Omental fat pad (tissue), 4 donors: Measurements from ENCODE around the gene SRP19. TPM values are rescaled to one million over a fixed set of nuclear protein-coding genes. Genes with fewer than 3 reads are reported as not detected.

Experiments used
- ATAC-seq: fragments of 150-250 bp; one replicate; pipeline ENCODE4 v1.9.1; 2016; ENCODE audit warnings: mild to moderate bottlenecking, moderate library complexity; ENCODE audit not compliant: low FRiP score
- DNase-seq: peaks from one replicate; pipeline ENCODE4 v3.0.0-alpha.2; 2019; ENCODE audit warnings: low spot score
- CTCF ChIP-seq, 3 donors: fragments of 450-650 bp; IDR thresholded peaks; one replicate each; pipeline ENCODE4 v1.5.1; 2016 to 2017; ENCODE audit warnings: antibody characterized with exemption in 3 of 3, mild to moderate bottlenecking in 3 of 3, moderate library complexity in 2 of 3
- total RNA-seq, 4 donors: library from RNA; depleted of rRNA; stranded (reverse); fragments of >200 nt; gene quantifications; one replicate each; pipeline ENCODE4 v1.1.0, GENCODE V29; 2016

Gene SRP19
- total RNA-seq, 4 donors from 2014 or later = 38.6 to 95.2 (median 63.8) TPM

- no peak for TF ChIP-seq CTCF (IDR thresholded peaks at IDR 0.05)
- no peak for ATAC-seq
Observed at GRCh38 chr5:112867411-112867810, 6.3 kb downstream of the SRP19 start.

GRCh38 chr5:112869948-112870347, 8.9 kb downstream of the SRP19 start:
- DNase-seq (no peak), ATAC-seq (no peak)
- no peak for TF ChIP-seq CTCF (IDR thresholded peaks at IDR 0.05)

More at GRCh38 chr5:112867411-112867810, 6.3 kb downstream of the SRP19 start:
- DNase-seq = no peak

- ATAC-seq (no peak), DNase-seq (no peak)
- TF ChIP-seq CTCF (IDR thresholded peaks at IDR 0.05) = no peak
Observed at GRCh38 chr5:112870966-112871365, 9.9 kb downstream of the SRP19 start.

- DNase-seq = no peak
- ATAC-seq = no peak
- no peak for TF ChIP-seq CTCF (IDR thresholded peaks at IDR 0.05)
Observed at GRCh38 chr5:112876362-112876761, 15.3 kb downstream of the SRP19 start.

- DNase-seq = no peak
- ATAC-seq = no peak
- TF ChIP-seq CTCF (IDR thresholded peaks at IDR 0.05) = no peak
Observed at GRCh38 chr5:112878101-112878500, 17.0 kb downstream of the SRP19 start.

- no peak for ATAC-seq
- no peak for DNase-seq
- TF ChIP-seq CTCF (IDR thresholded peaks at IDR 0.05) = no peak
Observed at GRCh38 chr5:112878760-112879159, 17.7 kb downstream of the SRP19 start.

- no peak for DNase-seq
- no peak for ATAC-seq
- no peak for TF ChIP-seq CTCF (IDR thresholded peaks at IDR 0.05)
Observed at GRCh38 chr5:112880219-112880964, 19.3 kb downstream of the SRP19 start.
